NCI-H226 (cell line): ENCODE data around the gene RNF26.

ENCODE experiments used
- DNase-seq: peaks from one replicate; pipeline ENCODE4 v3.0.0-alpha.2; 2015

Gene RNF26

GRCh38 chr11:119334174-119334930 lies at the start of gene RNF26:
TSS of gene RNF26 (plus strand) at chr11:119334527. CDS start at chr11:119335123, 596 bp downstream.
- peak; percentile 93 for DNase-seq

GRCh38 chr11:119285431-119285830 lies 48.9 kb upstream of the RNF26 start:
- no peak for DNase-seq

- no peak for DNase-seq
Measured at GRCh38 chr11:119288219-119288618, 46.1 kb upstream of the RNF26 start.

DNA sequence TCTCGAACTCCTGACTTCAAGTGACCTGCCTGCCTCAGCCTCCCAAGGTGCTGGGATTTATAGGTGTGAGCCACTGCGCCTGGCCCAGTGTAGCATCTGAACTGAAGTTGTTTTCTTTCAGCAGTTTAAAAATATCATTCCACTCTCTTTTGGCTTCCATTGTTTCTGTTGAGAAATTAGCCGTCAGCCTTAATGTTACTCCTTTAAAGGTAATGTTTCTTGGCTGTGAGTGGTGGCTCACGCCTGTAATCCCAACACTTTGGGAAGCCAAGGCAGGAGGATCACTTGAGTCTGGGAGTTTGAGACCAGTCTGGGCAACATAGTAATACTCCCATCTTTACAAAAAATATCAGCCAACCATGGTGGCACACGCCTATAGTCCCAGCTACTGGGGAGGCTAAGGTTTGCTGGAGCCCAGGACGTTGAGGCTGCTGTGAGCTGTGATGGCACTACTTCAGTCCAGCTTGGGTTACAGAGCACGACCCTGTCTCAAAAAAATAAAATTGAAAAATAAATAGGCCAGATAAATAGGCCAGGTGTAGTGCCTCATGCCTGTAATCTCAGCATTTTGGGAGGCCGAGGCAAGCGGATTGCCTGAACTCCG lies 43.3 kb upstream of the RNF26 start:
- DNase-seq = no peak

DNA sequence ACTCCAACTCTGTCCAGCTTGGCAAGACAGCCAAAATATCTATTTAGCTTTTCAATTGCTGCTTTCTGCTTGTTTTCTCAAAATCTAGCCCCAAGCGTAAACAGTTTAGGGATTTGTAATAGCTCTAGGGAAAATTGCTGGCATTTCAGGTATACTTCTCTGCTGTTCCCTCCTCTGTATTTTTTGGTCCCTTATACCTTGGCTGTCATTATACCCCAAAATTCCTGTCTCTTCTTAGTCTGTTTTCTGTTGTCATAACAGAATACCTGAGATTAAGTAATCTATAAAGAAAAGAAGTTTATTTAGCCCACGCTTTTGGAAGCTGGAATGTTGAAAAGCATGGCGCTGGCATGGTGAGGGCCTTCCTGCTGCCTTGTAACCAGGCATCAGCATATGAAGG lies 40.9 kb upstream of the RNF26 start:
- no peak for DNase-seq

DNA sequence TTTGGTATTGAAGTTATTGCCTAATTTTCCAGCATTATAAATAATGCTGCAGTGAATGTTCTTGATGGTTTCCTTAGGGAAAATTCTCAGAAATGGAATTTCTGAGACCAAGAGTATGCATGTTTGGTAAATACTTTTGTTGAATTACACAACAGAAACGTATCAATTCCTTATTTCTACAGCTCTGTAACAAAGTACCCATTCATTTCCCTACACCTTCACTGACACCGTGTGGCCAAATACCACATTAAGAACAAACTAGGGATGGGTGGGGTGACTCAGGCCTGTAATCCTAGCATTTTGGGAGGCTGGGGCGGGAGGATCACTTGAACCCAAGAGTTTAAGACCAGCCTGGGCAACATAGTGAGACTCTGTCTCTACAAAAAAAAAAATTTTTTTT lies 39.1 kb upstream of the RNF26 start:
- DNase-seq = no peak

- DNase-seq = no peak
Measured at GRCh38 chr11:119297938-119298337, 36.4 kb upstream of the RNF26 start.

DNA sequence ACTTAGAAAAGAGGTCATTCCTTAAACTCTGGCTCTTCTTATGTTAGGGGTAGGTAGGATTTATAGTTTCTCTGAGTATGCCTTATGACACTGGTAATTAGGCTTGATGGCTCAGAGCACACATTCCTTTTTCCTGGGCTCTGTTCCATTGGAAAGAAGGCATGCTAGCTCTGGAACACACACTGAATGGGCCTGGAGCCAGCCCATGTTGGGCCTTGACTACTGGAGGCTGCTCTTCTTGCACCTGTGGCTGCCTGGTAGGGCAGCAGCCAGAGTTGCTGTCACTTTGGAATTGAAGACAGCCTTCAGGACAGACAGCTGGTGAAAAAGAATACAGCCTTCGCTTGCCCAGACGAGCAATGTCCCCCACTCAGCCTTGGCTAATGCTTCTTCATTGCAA lies 35.6 kb upstream of the RNF26 start:
- no peak for DNase-seq

GRCh38 chr11:119299416-119299815 lies 34.9 kb upstream of the RNF26 start:
- DNase-seq = no peak

GRCh38 chr11:119300198-119300964 lies 33.9 kb upstream of the RNF26 start:
- DNase-seq = no peak

DNA sequence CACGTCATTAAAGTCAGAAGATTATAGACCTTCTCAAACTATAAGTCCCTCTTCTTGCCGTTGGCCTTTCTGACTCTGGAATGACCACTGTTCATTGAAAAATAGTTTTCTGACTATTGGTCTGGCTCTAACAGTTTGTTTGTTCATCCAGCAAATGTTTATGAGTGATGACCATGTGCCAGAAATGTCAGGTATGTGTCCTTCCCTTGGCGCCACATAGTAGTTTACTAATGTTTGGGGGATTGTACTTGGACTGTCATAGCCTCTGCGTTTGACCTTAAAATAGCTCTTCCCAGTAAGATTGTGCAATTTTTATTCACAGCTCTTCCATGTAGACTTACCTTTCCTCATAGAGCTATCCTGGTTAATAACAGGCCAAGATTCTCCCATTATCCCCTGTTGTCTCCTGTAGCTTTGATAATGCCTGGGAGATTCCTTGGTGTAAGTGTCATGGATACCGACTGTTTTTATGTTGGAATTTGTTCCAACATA lies 31.1 kb upstream of the RNF26 start:
- DNase-seq = no peak

GRCh38 chr11:119305556-119306372 lies 28.6 kb upstream of the RNF26 start:
- DNase-seq = no peak

- no peak for DNase-seq
Measured at GRCh38 chr11:119306373-119306890, 27.9 kb upstream of the RNF26 start.

GRCh38 chr11:119307219-119307618 lies 27.1 kb upstream of the RNF26 start:
- DNase-seq = no peak

- DNase-seq = no peak
Measured at GRCh38 chr11:119307974-119308373, 26.4 kb upstream of the RNF26 start.

- DNase-seq = no peak
Measured at GRCh38 chr11:119309411-119309810, 24.9 kb upstream of the RNF26 start.

DNA sequence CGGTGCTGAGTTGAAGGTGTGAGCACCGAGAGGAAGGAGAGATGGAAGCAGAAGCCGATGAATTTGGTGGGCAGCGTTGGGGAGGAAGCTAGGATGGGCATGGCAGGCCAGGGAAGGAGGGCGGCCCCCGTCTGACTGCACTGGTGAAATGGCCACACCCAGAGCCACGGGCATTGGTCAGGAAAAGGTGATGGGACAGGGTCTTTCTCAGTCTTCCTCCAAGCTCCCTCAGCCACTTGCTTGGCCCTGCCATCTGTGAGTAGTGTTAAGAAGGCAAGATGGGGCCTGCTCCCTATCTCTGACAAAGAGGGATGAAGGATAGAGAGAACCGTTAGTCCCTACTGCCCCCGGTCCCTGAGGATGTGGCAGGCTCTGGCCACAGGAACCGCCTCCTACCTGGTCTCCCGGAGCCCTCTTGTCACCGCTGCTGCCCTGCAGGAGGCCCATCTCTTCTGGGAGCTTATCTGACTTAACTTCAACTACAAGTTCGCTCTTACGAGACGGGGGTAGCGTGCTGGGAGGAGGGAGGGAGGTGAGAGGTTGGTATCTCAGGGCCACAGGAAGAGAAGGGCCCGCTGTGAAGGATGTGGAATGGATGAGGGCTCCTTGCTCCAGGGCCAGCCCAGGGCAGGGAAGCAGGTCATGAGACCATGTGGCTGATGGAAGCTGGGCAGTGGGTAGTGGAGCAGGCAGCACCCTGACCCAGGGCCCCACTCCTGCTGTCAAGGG lies 24.2 kb upstream of the RNF26 start:
- DNase-seq = no peak

DNA sequence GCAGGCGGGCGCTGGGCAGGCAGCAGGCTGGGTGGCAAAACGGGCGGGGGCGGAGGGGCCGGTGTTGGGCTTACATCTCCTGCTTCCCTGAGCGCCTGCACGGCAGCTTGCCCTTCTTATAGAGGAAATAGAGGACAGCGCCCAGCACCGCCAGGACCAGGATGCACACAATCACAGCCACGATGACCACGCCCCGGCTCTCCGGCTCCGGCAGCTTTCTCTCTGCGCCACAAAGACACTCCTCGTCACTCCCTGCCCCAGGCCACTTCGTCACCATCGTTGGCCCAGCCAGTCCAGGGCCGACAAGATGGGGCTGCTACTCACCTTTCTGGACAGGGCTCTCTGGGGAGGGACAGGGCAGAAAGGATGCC lies 23.7 kb upstream of the RNF26 start:
- no peak for DNase-seq

DNA sequence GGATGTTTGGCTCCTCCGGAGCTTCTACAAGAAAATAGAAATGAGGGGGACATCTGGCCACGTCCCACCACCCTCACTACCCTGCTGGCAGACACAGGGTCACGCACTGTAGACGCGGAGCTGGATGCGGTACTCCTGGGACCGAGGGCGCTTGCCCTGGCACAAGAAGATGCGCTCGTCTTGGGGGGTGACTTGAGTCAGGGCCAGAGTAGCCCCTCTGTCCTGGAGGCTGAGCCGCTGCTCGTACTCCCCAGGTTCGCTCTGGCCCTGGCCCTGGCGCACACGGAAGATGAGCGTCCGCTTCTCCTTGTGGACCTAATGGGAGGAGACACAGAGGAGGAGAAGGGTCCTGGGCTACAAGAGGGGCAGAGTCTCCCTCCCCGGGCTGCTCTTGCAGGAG lies 19.6 kb upstream of the RNF26 start:
- DNase-seq = no peak

- no peak for DNase-seq
Measured at GRCh38 chr11:119315131-119316015, 19.0 kb upstream of the RNF26 start.
